Prostate gland (tissue), 2 donors: ENCODE results near the gene SEMA6A.

Experiments used
- POLR2A ChIP-seq: fragments of 450-650 bp; IDR thresholded peaks from one replicate; pipeline ENCODE4 v1.6.1; 2016; ENCODE audit warnings: antibody characterized with exemption, mild to moderate bottlenecking
- POLR2AphosphoS5 ChIP-seq: sonication (generic); formaldehyde crosslinking; IDR thresholded peaks from one replicate; pipeline ENCODE4 v1.6.1; 2017; ENCODE audit warnings: antibody characterized with exemption
- TF ChIP-seq, protein P1 (sequence below), 4 experiments: fragments of 200-600 bp in 2 of 4; fragments of 450-650 bp in 2 of 4; sonication (generic) in 2 of 4; IDR thresholded peaks; 1 replicate in 3 of 4; 2 replicates in 1 of 4; pipeline ENCODE4 v1.5.1; 2016 to 2019; ENCODE audit warnings: antibody characterized with exemption in 4 of 4, mild to moderate bottlenecking in 2 of 4, moderate library complexity in 2 of 4

DNA sequence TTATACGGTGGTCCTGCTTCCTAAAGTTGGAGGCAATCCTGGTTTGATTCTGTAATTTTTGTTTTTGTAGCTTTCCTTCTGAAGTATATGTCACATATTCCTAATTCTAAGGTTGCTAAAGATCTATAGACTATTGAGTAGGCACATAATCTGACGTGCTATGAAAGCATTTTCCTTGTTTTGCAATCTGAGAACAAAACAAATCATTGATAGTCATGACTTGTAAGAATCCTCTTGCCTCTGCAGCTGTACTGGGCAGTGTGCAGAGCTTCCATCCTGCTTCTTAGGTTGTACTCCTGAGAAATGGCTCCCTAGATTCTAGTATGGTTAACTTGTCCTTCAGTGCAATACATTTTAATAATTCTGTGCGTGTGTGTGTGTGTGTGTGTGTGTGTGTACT is 35.4 kb downstream of the SEMA6A start:
- TF ChIP-seq, protein P1, sequence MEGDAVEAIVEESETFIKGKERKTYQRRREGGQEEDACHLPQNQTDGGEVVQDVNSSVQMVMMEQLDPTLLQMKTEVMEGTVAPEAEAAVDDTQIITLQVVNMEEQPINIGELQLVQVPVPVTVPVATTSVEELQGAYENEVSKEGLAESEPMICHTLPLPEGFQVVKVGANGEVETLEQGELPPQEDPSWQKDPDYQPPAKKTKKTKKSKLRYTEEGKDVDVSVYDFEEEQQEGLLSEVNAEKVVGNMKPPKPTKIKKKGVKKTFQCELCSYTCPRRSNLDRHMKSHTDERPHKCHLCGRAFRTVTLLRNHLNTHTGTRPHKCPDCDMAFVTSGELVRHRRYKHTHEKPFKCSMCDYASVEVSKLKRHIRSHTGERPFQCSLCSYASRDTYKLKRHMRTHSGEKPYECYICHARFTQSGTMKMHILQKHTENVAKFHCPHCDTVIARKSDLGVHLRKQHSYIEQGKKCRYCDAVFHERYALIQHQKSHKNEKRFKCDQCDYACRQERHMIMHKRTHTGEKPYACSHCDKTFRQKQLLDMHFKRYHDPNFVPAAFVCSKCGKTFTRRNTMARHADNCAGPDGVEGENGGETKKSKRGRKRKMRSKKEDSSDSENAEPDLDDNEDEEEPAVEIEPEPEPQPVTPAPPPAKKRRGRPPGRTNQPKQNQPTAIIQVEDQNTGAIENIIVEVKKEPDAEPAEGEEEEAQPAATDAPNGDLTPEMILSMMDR (IDR thresholded peaks at IDR 0.05) = no peak
- TF ChIP-seq POLR2A (no peak), POLR2AphosphoS5 (no peak)
